Measurements from ENCODE around the gene RAB43.

Gene RAB43

GRCh38 chr3:129060276-129061022 lies 61.2 kb downstream of the RAB43 start, which contains the start of gene GP9:
TSS of gene GP9 (plus strand) at chr3:129060779. CDS start at chr3:129061740, 961 bp downstream.
- no peak for DNase-seq

- DNase-seq: no peak
These were observed 62.2 kb downstream of the RAB43 start for GRCh38 chr3:129059311-129059958.

- no peak for DNase-seq
These were observed 63.0 kb downstream of the RAB43 start for GRCh38 chr3:129058441-129059200.

DNA sequence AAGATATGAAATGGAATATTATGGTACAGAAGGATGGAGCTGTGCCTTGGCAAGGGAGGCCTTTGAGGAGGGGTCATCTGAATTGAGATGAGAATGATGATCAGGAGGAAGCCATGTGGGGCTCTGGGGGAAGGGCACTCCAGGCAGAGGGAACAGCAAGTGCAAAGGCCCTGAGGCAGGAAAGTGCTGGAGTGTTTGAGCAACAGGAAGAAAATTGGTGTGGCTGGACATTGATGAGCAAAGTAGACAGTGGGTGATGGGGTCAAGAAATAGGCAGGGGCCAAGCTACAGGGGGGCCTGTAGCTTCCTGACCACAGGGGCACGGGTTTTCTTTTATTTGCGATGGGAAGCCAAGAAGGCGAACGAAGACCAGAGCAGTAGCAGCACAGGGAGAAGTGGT lies 64.4 kb downstream of the RAB43 start:
- DNase-seq: no peak

GRCh38 chr3:129056451-129057173 lies 65.0 kb downstream of the RAB43 start:
- DNase-seq: no peak

DNA sequence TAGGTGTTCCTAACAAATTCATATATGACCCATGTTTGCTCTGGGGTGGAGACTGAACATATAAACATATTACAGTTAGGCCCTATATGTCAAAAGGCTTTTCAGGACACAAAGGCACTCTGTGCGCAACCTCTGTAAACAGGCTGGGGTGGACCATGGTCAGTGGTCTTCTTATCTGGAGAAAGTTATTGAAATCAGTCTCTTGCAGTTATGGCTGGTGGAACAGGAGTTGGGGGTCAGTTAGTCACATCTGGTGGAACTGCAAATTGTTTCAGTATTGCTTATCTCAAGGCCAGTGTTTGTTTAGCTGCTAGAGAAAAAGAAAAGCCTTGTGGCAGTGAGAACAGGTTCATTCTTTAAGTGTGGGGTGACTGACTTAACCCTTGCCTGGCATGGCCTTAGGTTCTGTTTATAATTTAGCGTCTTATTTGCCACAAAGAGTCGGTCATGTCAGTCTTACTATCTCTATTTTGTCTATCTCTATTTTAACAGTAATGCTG lies 66.9 kb downstream of the RAB43 start:
- no peak for DNase-seq

GRCh38 chr3:129052675-129053074 lies 68.9 kb downstream of the RAB43 start:
- DNase-seq: no peak

DNA sequence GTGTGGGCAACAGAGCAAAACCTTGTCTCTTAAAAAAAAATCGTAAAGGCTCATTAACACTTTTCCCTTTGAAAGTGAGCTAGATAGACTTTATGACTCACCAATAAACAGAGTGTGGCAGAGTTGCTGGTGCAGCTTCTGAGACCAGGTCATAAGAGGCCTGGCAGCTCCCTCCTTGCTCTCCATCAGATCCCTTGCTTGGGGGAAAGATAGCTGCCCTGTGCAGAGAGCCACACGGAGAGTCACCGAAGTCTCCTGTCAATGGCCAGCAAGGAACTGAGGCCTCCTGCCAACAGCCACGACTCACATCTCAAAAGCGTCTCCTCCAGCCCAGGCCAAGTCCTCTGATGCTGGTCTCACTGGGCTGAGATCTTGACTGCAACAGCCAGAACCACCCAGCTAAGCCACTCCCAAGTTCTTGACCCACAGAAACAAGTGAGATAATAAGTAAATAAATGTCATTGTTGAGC lies 69.7 kb downstream of the RAB43 start:
- no peak for DNase-seq

GRCh38 chr3:129050556-129051295 lies 70.9 kb downstream of the RAB43 start:
- DNase-seq: no peak

- DNase-seq: no peak
These were observed 74.1 kb downstream of the RAB43 start for GRCh38 chr3:129047553-129047839.

DNA sequence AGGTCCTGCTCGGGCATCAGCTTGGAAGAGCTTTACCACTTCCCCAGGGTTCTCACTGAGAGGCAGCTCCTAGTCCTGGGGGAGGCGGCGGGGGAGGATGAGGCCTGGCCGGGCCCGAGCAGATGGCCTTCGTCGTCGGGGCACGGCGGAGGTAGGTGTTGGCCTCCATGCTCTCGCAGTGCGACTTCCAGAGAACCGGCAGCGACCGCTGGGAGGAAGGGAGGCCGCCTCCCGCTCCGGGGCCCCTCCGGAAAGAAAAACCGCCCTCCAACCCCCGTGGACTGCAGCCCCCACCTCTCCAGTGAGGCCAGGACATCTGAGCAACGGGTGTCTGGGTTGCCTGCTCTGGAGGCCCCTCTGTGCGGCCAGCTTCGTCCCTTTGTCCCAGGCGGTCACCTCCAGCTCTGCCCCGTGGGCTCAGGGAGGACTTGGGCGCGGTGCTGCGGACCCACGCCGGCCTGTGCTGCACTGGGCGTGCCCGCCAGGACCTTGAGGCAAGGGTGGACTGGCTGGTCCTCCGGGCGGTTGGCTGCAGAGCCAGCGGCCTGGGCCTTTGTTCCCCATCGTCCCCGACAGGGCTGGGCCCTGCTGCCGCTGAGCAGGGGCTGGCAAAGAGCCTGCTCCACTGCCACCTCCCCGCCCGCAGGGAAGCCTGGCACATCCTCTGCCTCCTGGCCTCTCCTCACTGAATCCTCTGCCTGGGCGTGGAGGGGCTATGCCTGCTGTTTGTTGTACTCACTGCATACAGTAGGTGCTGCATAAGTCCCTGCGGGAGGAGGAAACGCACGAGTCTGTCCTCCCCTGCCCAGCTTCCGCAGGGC lies 74.7 kb downstream of the RAB43 start:
- DNase-seq: no peak

DNA sequence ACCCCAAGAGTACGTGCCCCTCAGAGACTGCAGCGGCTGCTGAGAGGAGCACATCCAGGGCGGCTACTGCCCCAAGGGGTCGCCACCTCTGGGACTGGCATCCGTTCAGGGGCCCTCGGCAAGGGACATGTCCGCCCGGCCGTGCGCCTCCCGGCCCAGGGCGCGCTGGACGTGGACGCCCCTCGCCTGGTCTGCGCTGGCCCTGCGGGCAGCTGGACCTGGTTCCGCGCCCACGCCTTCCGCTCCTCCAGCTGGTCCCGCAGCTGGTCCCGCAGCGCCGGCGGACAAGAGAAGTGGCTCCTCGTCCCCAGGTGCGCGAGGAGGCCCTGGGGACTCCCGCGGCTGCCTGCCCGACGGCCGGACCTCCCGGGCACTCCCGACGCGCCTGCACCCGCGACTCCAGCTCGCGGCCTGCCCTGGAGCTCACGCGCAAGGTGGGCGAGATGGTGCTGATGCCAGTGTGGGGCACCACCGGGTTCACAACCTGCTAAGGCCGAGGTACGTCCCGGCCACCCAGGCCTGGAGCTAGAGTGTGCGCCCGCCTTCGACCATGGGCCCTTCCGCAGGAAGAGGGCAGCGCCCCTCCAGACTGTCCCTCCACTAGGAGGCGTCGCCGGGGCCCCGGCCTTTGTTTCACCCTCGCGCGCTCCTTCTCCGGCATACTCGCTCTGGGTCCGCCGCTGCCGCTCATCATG lies 75.4 kb downstream of the RAB43 start:
- DNase-seq: no peak

GRCh38 chr3:129045675-129046036 lies 75.9 kb downstream of the RAB43 start:
- DNase-seq: peak; percentile 43

DNA sequence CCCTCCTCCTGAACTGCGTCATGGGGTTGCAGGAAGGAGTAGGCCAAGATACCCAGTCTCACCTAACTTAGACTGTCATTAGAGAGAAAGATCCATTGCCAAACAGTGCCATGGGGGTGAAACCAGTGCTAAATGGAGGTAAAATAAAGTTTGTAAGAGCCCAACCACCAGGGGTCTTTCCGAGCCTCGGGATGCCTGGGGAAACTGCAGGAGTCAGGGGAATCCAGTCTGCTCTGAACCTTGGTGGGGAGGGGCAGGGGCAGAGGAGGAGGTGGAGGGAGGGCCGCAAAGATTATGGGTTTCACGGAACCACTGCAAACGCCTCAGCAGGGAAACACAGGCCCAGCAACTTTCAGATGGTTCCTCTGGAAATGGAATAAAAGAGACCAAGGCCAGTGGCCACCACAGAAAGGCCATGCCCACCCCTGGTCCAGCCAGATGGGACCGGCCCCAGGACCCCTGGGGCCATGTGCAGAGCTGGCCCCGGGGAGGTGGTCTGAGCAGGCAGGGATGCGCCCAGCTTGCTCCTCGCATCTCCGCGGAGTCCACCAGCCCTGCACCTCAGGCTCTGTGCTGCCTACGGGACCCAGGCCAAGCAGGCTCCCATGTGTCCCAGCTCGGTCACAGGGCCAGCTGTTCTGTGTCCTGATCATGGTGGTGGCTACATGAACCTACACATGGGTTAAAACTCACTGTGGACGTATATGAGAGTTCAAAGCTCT lies 80.9 kb downstream of the RAB43 start:
- DNase-seq: no peak

- DNase-seq: no peak
These were observed 81.6 kb downstream of the RAB43 start for GRCh38 chr3:129040039-129040336.

- DNase-seq: no peak
These were observed 82.1 kb downstream of the RAB43 start for GRCh38 chr3:129039271-129040038.

DNA sequence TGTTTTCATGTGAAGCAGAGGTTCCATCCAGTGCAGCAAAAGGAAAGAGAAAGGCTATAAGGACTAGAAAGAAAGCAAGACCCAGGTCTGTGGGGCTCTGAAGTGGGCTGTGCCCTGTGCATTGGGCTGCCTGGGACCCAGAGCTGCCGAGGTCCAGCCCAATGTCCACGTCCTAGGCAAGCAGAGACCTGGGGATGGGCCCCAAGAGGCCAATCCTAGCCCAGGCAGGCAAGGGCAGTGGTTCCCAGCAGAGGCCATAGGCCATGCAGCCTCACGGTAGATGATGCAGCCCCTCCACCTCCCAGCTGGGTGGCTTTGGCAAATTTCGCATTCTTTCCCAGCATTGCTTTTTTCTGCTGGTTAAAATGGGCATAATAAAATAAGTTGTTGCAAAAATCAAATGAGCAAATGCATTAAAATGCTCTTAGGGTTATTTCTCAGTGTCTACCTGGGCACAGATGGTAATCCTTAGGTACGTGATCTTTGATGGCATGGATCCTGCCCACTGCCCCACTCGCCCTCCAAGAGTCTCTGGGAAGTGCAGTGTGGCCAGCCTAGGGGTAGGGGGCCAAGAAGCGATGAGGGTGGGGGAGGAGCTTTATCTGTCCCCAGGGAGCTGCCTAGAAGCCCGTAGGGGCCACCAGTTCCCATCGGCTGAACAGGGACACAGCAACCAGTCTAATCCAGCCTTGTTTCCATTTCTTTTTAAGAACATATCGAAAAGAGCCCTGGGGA lies 83.3 kb downstream of the RAB43 start:
- DNase-seq: no peak

Measured in stimulated activated CD4-positive, alpha-beta T cell treated with anti-CD3 and anti-CD28 coated beads, Interleukin-4, amount 100 ng/mL, for 1 hour (primary cell).